SK-N-SH treated with all-trans-retinoic acid at 6 μM for 48 hours (cell line): ENCODE results near the gene NLE1.

Experiments used
- ATAC-seq: fragments of 200-7000 bp; cut with Tn5 transposase; 3 replicates; pipeline ENCODE4 v1.9.1; 2020; ENCODE audit warnings: mild to moderate bottlenecking, moderate library complexity
- ARNTL ChIP-seq: fragments of 450-650 bp; formaldehyde crosslinking; IDR thresholded peaks from 2 replicates; pipeline ENCODE4 v1.5.0; 2020; ENCODE audit warnings: low read depth, mild to moderate bottlenecking, moderate library complexity, borderline replicate concordance
- BACH2 ChIP-seq: fragments of 250-450 bp; sonication (Bioruptor Pico); IDR thresholded peaks from 2 replicates; pipeline ENCODE4 v1.9.0; 2021; ENCODE audit warnings: mild to moderate bottlenecking, borderline replicate concordance
- CSDC2 ChIP-seq: fragments of 250-450 bp; sonication (Bioruptor Pico); IDR thresholded peaks from 2 replicates; pipeline ENCODE4 v1.5.0; 2020; ENCODE audit warnings: mild to moderate bottlenecking, moderate library complexity
- CSRNP3 ChIP-seq: fragments of 250-450 bp; sonication (Bioruptor Pico); IDR thresholded peaks from 2 replicates; pipeline ENCODE4 v1.5.1; 2021; ENCODE audit warnings: mild to moderate bottlenecking, moderate library complexity
- OSR1 ChIP-seq: fragments of 250-450 bp; sonication (Bioruptor Pico); IDR thresholded peaks from 2 replicates; pipeline ENCODE4 v1.8.0; 2022; ENCODE audit warnings: moderate library complexity, mild to moderate bottlenecking, inconsistent platforms
- POU6F1 ChIP-seq: fragments of 250-450 bp; sonication (Bioruptor Pico); IDR thresholded peaks from 2 replicates; pipeline ENCODE4 v1.8.0; 2021; ENCODE audit warnings: low read depth, mild to moderate bottlenecking, moderate library complexity, borderline replicate concordance
- PPARA ChIP-seq: fragments of 250-450 bp; sonication (Bioruptor Pico); IDR thresholded peaks from 2 replicates; pipeline ENCODE4 v1.5.0; 2020; ENCODE audit warnings: mild to moderate bottlenecking, borderline replicate concordance
- RARB ChIP-seq: fragments of 250-450 bp; sonication (Bioruptor Pico); IDR thresholded peaks from 2 replicates; pipeline ENCODE4 v1.8.0; 2021; ENCODE audit warnings: mild to moderate bottlenecking, moderate library complexity
- SNAI2 ChIP-seq: fragments of 250-450 bp; sonication (Bioruptor Pico); IDR thresholded peaks from 2 replicates; pipeline ENCODE4 v1.5.0; 2020; ENCODE audit warnings: mild to moderate bottlenecking, moderate library complexity
- TCF4 ChIP-seq: fragments of 250-450 bp; sonication (Bioruptor Pico); IDR thresholded peaks from 2 replicates; pipeline ENCODE4 v1.8.0; 2021; ENCODE audit warnings: mild to moderate bottlenecking, moderate library complexity, borderline replicate concordance
- TOX ChIP-seq: fragments of 250-450 bp; sonication (Bioruptor Pico); IDR thresholded peaks from 2 replicates; pipeline ENCODE4 v1.8.0; 2021; ENCODE audit warnings: mild to moderate bottlenecking, moderate library complexity, borderline replicate concordance
- TSHZ2 ChIP-seq: fragments of 250-450 bp; sonication (Bioruptor Pico); IDR thresholded peaks from 2 replicates; pipeline ENCODE4 v1.5.0; 2020; ENCODE audit warnings: mild to moderate bottlenecking, moderate library complexity
- ZC3H10 ChIP-seq: fragments of 250-450 bp; sonication (Bioruptor Pico); IDR thresholded peaks from 2 replicates; pipeline ENCODE4 v1.5.1; 2021; ENCODE audit warnings: mild to moderate bottlenecking, moderate library complexity
- ZFP3 ChIP-seq: fragments of 250-450 bp; sonication (Bioruptor Pico); IDR thresholded peaks from 2 replicates; pipeline ENCODE4 v1.5.0; 2020; ENCODE audit warnings: mild to moderate bottlenecking, moderate library complexity
- ZFP30 ChIP-seq: fragments of 450-650 bp; formaldehyde crosslinking; IDR thresholded peaks from 2 replicates; pipeline ENCODE4 v1.5.0; 2022; ENCODE audit warnings: mild to moderate bottlenecking, moderate library complexity
- ZNF565 ChIP-seq: fragments of 450-650 bp; formaldehyde crosslinking; conservative IDR thresholded peaks from 2 replicates; pipeline ENCODE4 v1.5.0; 2020; ENCODE audit warnings: low read depth, mild to moderate bottlenecking, moderate library complexity
- ZNF70 ChIP-seq: fragments of 450-650 bp; formaldehyde crosslinking; IDR thresholded peaks from 2 replicates; pipeline ENCODE4 v1.5.0; 2020; ENCODE audit warnings: mild to moderate bottlenecking, moderate library complexity
- ZNF8 ChIP-seq: fragments of 450-650 bp; formaldehyde crosslinking; IDR thresholded peaks from 2 replicates; pipeline ENCODE4 v1.5.0; 2020; ENCODE audit warnings: mild to moderate bottlenecking, moderate library complexity
- TF ChIP-seq, protein P1 (sequence below): fragments of 250-450 bp; sonication (Bioruptor Pico); IDR thresholded peaks from 2 replicates; pipeline ENCODE4 v1.8.0; 2020; ENCODE audit warnings: mild to moderate bottlenecking, moderate library complexity, borderline replicate concordance
- TF ChIP-seq, protein P2 (sequence below): fragments of 250-450 bp; sonication (Bioruptor Pico); IDR thresholded peaks from 2 replicates; pipeline ENCODE4 v1.5.1; 2020; ENCODE audit warnings: low read depth, mild to moderate bottlenecking, moderate library complexity

The NLE1 gene

DNA sequence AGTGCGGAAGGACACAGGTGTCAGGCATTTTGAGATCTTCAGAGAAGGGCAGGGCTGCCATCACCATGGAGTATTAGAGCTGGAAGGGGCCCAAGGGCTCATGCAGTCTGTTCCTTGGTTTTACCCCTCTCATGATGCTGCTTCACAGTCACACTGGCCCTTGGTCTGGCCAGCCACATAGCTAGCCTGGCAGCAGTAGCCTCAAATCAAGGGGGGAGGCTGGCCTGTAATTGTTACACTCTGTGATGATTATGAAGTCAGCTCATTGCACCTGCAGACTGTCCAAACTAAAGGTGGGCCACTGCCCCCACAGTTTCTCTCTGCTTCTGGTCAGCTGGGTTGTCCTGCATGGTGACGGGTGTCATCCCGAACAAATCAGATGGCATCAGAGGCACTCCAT is 20.8 kb downstream of the NLE1 start, which contains the start of gene FNDC8:
TSS of gene FNDC8 (plus strand) at position 301 of the 400 bp plus-strand sequence. CDS start at position 380, 79 bp downstream.
- no peak for ATAC-seq
- no peak for TF ChIP-seq POU6F1 (CRISPR knock-in tag)
- no peak for TF ChIP-seq ZNF8
- no peak for TF ChIP-seq ARNTL (CRISPR knock-in tag)
- no peak for TF ChIP-seq BACH2
- TF ChIP-seq, protein P1, sequence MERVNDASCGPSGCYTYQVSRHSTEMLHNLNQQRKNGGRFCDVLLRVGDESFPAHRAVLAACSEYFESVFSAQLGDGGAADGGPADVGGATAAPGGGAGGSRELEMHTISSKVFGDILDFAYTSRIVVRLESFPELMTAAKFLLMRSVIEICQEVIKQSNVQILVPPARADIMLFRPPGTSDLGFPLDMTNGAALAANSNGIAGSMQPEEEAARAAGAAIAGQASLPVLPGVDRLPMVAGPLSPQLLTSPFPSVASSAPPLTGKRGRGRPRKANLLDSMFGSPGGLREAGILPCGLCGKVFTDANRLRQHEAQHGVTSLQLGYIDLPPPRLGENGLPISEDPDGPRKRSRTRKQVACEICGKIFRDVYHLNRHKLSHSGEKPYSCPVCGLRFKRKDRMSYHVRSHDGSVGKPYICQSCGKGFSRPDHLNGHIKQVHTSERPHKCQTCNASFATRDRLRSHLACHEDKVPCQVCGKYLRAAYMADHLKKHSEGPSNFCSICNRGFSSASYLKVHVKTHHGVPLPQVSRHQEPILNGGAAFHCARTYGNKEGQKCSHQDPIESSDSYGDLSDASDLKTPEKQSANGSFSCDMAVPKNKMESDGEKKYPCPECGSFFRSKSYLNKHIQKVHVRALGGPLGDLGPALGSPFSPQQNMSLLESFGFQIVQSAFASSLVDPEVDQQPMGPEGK (CRISPR knock-in tag) = no peak
- TF ChIP-seq TSHZ2 (CRISPR knock-in tag) = no peak
- TF ChIP-seq ZNF70 = no peak
- TF ChIP-seq ZFP30 (CRISPR knock-in tag) = no peak
- TF ChIP-seq ZFP3 = no peak
- no peak for TF ChIP-seq RARB (CRISPR knock-in tag)
- TF ChIP-seq OSR1 (CRISPR knock-in tag) = no peak
- no peak for TF ChIP-seq TCF4
- TF ChIP-seq CSRNP3 (CRISPR knock-in tag) = no peak
- no peak for TF ChIP-seq CSDC2
- TF ChIP-seq ZC3H10 (CRISPR knock-in tag) = no peak
- no peak for TF ChIP-seq TOX

GRCh38 chr17:35119370-35120165 is 22.5 kb downstream of the NLE1 start, which contains the start of gene RAD51D:
RAD51D (minus strand) TSS chr17:35119860; CDS start chr17:35119613, 247 bp downstream.
- TF ChIP-seq ZFP3 (no peak), ZNF8 (no peak), ZNF565 (CRISPR knock-in tag) (no peak), CSRNP3 (CRISPR knock-in tag) (no peak), SNAI2 (CRISPR knock-in tag) (no peak), ARNTL (CRISPR knock-in tag) (no peak), ZNF70 (no peak), TCF4 (no peak), PPARA (CRISPR knock-in tag) (no peak), TSHZ2 (CRISPR knock-in tag) (no peak)
- TF ChIP-seq, protein P1 (CRISPR knock-in tag) = no peak
- TF ChIP-seq, protein P2, sequence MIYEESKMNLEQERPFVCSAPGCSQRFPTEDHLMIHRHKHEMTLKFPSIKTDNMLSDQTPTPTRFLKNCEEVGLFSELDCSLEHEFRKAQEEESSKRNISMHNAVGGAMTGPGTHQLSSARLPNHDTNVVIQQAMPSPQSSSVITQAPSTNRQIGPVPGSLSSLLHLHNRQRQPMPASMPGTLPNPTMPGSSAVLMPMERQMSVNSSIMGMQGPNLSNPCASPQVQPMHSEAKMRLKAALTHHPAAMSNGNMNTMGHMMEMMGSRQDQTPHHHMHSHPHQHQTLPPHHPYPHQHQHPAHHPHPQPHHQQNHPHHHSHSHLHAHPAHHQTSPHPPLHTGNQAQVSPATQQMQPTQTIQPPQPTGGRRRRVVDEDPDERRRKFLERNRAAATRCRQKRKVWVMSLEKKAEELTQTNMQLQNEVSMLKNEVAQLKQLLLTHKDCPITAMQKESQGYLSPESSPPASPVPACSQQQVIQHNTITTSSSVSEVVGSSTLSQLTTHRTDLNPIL (CRISPR knock-in tag) = no peak
- peak; percentile 94 for ATAC-seq
